Suppressor macrophage treated with lipopolysaccharide for 4 hours (primary cell): ENCODE results near the gene DYDC1.
"Not testable (repeated sequence)": the region's sequence is repeated elsewhere in the genome, so short reads cannot be mapped to it uniquely, and the experiment has no call there.

Experiments
- DNase-seq: peaks from one replicate; pipeline ENCODE4 v3.0.0-alpha.2; 2020

DYDC1 gene

DNA sequence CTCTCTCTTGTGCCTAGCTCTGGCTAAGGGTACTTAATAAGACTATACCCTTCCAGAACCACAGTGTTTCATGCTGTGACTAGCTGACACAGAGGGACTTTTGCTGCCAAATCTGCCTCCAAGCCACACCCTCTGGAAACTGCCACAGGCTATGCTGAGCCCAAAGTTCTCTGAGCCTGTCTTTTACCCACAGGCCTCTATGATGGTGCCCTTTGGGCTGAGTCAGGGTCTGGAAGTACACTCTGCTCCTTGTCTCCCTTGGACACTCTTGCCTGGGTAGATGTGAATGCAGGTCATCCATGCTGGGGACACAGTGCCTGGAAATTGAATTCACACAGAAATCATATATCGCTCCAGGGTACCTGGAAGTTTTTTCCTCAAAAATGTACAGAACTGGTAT lies 22.6 kb downstream of the DYDC1 start:
- DNase-seq = no peak

DNA sequence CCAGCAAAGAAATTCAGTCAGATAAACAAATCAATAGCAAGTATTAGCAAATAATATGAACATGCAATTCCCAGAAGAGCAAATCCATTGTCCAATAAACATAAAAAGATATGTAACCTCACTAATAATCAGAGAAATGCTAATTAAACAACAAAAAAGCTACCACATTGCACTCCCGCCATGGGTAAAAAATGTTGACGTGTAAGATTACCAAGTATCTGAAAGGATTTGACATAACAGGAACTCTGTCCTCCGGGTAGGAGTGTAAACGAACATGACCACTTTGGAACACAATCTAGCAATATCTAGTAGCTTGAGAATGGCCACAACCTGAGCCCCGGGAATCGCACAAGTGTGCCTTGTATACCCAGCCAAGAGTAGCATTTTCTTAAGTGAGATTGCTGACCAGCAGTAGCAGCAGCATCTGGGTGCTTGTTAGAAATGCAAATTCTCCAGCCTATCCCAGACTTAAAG lies 31.6 kb downstream of the DYDC1 start:
- DNase-seq = no peak

DNA sequence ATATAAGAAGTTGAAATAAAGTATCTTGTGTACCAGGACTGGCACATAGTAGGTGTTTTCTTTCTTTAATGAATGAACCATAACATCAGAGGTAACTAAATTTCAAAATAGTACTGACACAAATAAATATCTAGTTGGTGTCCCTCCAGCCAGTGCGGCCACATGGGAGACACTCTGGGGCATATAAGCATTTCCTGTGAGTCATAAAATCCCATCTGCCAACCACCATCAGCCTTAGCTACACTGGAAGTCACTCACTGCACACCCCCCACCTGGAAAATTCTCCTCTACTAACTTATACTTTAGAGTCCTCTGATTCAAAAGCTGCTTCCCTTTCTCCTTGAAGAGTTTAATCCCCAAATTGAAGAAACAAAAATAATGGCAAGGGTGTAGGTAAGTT lies 32.5 kb downstream of the DYDC1 start:
- no peak for DNase-seq

DNA sequence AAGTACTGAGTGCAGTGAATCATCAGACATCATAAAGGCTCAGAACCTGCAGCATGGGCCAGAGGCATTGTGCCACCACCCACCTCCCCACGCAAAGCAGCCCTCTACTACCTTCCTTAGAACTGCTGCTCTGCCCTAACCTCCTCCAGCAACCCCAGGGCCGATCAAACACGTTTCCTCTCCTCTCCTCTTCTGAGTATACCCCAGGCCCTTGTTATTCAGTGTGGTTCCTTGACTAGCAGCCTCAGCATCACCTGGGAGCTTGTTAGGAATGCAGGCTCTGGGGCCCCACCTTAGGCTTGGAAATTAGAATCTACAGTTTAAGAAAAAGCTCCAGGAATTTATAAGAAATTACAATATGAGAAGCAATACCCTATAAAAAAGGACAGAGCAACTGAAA lies 33.2 kb downstream of the DYDC1 start:
- no peak for DNase-seq

DNA sequence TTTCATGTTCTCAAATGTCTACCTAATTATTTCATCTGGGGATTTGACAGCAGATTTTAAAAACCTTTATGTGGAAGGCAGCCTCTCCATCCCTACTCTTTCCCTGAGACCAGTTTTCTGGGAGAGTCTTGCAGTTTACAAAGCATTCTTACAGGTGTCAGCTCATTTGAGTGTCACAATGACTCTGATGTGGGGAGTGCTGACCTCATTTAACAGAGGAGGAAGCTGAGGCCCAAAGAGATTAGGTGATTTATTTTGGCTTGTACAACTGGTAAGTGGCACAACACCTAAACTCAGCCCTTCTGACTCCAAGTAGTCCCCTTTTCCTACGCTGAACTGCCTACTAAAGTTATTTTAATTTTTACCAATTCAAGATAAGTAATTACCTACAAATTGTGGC lies 33.8 kb downstream of the DYDC1 start:
- no peak for DNase-seq

DNA sequence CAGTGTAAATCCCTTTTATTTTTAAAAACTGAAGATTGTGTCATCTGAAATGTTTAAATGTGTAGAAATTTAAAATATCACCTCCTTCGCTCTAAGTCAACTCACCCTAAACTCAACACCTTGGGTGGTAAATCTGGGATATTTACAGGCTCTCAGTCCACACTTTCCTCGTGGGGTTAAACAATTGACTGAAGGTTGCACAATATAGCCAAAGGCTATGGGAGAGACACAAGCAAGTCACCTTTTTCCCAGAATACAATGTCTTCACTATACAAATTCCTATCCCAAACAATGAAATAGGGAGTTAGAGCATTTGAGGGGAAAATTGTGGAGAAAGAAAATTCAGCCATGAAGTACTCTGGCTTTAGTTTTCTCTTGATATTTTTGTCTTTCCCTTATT lies 34.4 kb downstream of the DYDC1 start:
- no peak for DNase-seq

DNA sequence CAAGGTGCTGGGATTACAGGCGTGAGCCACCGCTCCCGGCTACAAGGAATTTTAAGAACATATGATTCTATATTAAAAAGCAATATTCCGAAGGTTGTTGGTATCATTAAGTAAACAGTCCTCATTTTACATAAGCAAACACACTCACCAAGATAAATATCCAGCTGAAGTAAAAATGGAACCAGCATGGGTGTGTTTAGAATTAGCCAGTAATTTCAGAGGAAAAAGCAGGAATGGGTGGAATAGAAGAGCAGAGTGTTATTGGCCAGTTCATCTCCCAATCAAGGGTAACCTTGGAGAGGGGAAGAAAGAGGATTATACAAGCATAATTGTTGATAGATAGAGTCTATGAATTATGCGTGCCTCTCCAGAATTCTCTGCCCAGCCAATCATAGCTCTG lies 35.4 kb downstream of the DYDC1 start:
- DNase-seq = no peak

DNA sequence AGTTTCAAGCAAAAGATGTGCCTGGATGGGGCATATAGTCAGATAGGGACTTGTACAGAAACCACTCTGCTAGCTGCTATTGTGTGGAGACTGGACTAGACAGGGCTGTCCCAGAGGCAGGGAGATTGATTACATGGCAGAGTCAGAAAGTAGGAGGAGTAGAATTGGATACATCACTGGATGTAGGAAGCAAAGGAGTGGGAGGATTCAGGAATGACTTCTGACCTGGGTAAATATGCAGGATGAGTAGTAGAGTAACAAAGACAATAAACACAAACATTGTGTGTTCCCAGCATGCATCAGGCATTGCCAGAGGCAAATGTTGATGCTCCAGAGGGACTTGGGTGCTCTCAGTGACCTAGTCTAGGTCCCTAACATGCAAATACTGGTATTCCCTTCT lies 36.2 kb downstream of the DYDC1 start:
- no peak for DNase-seq

DNA sequence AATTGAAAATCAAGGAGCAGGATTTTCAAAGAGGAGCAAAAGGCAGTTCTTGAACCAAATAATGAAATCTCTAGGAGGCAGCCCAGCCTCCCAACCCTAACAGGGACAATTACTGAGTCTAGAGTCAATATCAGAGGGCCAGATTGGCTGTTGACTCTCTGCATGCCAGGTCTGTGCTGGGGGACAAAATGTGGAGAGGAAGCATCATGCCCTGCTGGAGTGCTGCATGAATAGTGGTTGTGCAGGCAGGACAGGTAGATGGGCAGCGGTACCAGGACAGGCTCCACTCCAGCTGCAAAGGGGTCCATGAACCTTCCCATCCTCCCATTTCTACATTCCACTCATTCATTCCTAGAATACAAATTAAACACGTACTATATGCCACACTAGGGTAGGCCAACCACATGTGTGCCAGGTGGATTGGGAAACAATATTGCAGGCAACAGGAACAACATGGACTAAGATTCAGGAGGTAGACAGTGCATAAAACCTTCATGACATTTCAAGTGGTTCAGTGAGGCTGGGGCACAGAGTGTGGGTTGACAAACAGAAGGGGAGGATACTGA lies 36.7 kb downstream of the DYDC1 start:
- no peak for DNase-seq

DNA sequence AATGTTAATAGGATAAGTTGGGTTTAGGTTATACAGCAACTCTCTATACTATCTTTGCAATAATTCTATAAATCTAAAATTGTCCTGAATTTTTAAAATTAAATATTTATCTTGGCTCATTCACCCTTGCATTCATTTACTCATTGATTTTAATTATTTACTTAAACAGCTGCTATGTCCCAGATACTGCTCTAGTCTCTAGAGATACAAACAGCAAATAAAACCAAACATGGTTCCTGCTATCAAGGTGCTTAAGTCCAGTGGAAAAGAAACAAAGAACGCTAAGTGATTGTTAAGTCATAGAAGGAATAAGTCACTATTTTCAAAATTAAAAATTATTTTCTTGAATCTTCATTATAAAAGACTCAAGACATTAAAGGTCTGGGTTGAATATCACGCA lies 37.2 kb downstream of the DYDC1 start:
- no peak for DNase-seq

DNA sequence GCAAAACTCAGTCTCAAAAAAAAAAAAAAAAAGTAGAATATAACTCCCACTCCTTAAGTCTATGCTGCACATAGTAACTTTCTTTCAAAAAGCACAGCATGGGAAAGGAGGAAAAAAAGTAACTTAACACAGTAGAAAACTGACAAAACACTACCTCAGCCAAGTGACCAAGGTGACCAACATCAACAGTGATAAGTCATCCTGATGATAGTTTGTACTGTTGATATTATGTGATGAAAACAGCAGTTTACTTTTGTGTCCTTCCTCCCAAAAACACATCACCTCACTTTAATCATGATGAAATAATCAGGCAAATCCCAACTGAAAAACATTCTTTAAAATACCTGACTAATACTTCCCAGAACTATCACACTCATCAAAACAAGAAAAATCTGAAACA lies 37.8 kb downstream of the DYDC1 start:
- DNase-seq = no peak

DNA sequence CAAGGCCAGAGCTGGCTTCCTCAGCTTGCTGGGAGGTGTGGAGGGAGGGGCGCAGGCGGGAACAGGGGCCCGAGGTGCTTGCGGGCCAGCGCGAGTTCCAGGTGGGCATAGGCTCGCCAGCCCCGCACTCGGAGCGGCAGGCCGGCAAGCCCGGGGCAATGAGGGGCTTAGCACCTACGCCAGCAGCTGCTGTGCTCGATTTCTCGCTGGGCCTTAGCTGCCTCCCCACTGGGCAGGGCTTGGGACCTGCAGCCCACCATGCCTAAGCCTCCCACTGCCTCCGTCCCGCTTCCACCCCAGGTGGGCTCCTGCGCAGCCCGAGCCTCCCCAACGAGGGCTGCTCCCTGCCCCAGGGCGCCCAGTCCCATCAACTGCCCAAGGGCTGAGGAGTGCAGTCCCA lies 41.2 kb downstream of the DYDC1 start:
- no peak for DNase-seq

DNA sequence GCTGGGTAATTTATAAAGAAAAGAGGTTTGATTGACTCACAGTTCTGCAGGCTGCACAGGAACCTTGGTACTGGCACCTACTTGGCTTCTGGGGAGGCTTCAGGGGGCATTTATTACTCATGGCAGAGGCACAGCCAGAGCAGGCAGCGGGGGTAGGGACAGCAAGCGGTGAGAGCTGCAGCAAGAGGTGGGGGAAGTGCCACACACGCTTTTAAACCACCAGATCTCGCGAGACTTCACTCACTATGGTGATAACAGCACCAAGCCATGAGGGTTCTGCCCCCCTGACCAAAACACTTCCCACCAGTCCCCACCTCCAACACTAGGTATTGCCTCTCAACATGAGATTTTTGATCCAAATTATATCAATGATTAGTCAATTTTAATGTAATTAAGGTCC lies 43.0 kb downstream of the DYDC1 start:
- no peak for DNase-seq

DNA sequence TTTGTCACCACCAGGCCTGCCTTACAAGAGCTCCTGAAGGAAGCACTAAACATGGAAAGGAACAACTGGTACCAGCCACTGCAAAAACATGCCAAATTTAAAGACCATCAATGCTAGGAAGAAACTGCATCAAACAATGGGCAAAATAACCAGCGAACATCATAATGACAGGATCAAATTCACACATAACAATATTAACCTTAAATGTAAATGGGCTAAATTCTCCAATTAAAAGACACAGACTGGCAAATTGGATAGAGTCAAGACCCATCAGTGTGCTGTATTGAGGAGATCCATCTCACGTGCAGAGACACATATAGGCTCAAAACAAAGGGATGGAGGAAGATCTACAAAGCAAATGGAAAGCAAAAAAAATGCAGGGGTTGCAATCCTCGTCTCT lies 50.6 kb downstream of the DYDC1 start:
- not testable (repeated sequence) for DNase-seq

DNA sequence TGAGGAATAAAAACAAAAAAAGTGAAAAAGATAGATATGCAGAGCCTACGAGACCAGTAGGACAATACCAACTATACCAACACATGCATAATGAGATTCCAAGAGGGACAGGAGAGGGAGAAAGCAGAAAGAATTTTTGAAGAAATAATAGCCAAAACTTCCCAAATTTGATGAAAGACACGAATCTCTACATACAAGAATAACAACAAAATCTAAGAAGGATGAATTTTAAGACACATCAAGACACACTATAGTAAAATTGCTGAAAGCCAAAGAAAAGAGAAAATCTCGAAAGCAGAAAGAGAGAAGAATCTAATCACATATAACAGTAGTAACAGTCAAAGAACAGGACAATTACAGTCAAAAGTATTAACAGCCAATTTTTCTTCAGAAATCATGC lies 59.6 kb downstream of the DYDC1 start:
- DNase-seq = no peak

DNA sequence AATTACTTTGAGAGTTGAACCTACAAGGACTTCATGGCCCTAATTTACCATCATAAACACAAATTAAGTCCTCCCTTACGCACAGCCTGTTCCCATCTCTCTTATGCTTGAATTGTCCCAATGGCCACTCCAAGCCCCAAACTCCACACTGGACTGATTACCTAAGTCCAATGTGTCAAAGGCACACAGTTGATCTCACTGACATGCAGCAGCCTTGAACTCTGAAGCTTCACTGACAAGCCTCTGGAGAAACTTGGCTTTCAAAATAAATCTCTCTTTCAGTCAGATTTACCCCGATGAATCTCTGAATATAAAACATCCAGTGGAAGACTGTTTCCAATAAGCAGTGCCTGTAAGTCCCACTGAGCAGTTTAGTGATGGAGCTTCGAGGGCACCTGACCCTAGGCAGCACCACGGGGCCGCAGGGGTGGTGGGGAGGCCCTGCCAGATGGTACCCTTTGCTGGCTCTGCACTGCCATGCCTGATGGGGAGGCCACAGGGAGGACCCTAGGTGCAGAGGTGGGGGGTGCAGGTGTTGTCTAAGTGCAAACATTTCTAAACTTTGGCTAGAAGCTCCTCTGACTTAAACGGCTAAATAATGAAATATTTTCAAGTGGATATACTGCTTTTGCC lies 63.8 kb downstream of the DYDC1 start:
- DNase-seq = no peak

DNA sequence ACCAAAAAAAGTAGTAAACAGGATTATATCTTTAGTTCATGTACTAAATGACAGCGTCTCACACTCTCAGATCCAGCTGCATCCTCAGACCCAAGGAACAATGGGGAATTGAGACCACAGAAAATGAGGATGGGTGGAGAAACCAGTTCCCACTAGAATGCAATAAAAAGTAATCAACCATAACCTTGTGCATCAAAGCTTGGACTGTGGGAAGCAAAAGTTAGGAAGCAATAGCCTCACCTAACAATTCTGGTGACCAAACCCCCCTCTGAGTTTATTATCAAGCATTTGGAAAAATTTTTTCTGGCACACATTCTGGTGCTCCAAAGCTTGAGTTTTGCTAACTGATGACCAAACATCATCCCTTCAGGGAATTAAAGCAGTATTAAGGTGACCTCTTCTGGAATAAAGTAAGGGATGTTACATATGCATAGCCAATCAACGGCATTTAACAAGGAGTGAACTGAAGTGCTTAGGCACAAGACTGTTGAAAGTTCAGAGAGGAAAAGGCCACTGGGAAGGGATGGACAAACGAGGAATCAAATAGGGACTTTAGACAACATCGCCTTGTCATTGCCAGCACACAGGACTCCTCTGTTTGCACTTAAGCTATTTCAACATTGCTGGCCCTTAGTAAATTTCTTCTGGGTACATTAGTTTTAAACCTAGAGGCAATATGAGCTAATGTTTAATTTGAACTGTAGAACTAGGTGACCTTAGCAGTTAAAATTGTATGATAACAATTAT lies 65.9 kb downstream of the DYDC1 start:
- DNase-seq = no peak

DNA sequence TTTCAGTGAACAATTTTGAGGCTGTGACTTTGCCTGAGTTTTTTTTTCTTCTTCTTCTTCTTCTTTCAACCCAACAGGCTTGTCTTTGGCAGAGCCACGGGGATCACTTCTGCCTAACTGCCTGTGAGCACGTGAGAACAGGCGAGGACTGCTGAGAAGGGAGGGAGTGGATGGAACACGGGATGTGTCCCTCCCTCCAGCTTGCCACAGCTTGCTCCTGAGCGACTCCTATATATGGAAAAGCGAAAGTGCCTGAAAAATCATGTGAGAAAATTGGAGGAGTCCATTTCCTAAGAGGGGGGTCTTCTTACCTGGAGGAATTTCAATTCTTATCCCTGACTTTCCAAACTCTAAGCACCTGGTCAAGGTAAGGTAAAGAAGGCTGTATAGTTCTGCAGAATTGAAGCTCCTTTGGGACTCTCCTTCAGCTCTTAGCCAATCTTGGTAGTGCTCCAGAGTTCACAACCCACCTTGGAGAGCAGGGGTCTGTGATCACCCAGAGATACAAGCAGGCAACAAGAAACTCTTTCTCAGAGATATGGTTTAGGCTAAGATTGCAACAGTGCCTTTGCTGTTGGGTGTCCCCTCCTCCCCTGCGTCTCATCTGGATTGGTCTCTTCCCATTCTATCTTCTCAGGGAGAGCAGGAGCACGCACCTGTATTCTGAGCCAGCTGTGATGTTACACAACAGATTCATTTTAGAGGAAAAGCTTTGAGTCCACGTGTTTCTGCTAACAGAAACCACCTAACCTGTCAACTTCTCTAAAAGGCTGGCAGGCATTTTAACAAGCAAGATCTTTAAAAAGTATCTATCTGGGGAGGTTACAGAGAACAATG lies 66.9 kb downstream of the DYDC1 start, which contains the start of gene MAT1A:
TSS of gene MAT1A (minus strand) at position 208 of the 837 bp plus-strand sequence. CDS start 235 bp downstream, outside the sequence.
- DNase-seq = peak; percentile 13

DNA sequence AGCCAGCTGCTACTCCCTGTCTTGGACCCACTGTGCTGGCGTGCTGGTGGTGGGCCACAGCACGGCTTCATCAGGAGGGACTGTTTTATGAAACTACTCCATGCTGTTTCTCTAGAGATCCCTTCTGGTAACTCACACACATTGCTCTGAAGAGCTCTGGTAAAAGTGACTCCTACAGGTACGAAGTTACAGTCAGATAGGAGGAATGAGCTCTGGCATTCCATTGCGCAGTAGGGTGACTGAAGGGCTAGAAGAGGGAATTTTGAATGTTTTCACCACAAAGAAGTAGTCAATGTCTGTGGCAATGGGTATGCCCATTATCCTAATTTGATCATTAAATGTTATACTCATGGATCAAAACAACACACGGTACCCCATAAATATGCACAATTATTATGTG lies 67.7 kb downstream of the DYDC1 start:
- no peak for DNase-seq
